Measurements from ENCODE around the gene DSG2.

GRCh38 chr18:31482051-31482450, 15.9 kb upstream of the DSG2 start:
- TF ChIP-seq POLR2AphosphoS5 (IDR thresholded peaks at IDR 0.05) (no peak), CTCF (IDR thresholded peaks at IDR 0.05) (no peak), POLR2A (IDR thresholded peaks at IDR 0.05; ENCODE audit: low read depth) (no peak), EP300 (IDR thresholded peaks at IDR 0.05) (no peak)

All from esophagus muscularis mucosa (tissue), 4 donors.